ENCODE data around the gene CDH23.

- TF ChIP-seq POLR2A (IDR thresholded peaks at IDR 0.05) (no peak), CTCF (IDR thresholded peaks at IDR 0.05) (no peak), POLR2AphosphoS5 (IDR thresholded peaks at IDR 0.05) (no peak)
Measured at GRCh38 chr10:71545001-71545400, 148.3 kb downstream of the CDH23 start.

All from transverse colon (tissue), 4 donors.